Measurements from ENCODE around the gene HDAC4.

DNA sequence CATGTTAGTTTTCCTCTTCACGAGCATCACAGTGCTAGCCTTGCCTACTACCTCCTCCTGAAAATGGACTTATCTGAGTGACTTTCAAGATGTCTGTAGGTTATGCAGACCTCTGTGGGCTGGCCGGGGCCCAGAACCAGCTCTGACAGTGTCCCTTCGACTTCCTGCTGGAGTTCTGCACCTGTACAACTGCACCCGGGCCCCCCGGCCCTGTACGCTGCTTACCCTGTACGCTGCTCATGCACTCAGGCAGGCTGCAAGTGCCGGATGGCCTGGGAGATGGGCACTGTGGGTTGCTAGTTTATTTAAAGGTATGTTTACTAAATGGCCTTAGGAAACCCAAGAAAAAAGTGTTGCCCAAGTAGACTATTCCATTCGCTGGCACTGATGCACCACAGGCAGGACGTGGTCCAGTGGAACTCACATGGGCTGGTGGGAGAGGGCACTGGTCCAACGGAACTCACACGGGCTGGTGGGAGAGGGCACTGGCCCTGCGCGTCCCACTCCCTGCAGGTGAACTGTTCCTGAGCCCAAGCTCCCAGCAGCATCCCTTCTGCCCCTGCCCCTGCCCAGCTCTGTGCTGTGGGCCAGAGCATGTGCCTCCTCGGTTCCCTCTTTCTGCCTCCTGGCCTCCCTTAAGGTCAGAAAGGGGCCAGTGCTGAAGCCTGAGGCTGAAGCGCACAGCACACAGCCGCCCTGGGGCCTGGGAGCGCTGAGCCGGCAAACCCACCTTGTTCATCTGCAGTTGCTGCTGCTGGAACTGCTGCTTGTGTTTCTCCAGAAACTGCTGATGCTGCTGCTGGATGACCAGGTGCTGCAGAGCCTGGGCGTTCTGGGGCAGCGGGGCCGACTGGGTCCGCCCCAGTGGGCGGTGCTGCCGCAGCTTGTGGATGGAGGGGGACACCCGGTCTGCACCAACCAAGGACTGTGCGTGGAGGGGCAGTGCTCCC lies 274.8 kb downstream of the HDAC4 start:
- TF ChIP-seq CTCF (IDR thresholded peaks at IDR 0.05) (no peak), CREB1 (CRISPR knock-in tag; IDR thresholded peaks at IDR 0.05) (no peak), NFYB (CRISPR knock-in tag; conservative IDR thresholded peaks at IDR 0.05; ENCODE audit: low read depth) (no peak), MAX (CRISPR knock-in tag; IDR thresholded peaks at IDR 0.05) (no peak), ZNF263 (CRISPR knock-in tag; IDR thresholded peaks at IDR 0.05; ENCODE audit: low read depth) (no peak), ZNF138 (CRISPR knock-in tag; conservative IDR thresholded peaks at IDR 0.05) (no peak), PREB (CRISPR knock-in tag; IDR thresholded peaks at IDR 0.05; ENCODE audit: borderline replicate concordance) (no peak), ESRRA (CRISPR knock-in tag; IDR thresholded peaks at IDR 0.05; ENCODE audit: borderline replicate concordance) (no peak)
- TF ChIP-seq, protein P1, sequence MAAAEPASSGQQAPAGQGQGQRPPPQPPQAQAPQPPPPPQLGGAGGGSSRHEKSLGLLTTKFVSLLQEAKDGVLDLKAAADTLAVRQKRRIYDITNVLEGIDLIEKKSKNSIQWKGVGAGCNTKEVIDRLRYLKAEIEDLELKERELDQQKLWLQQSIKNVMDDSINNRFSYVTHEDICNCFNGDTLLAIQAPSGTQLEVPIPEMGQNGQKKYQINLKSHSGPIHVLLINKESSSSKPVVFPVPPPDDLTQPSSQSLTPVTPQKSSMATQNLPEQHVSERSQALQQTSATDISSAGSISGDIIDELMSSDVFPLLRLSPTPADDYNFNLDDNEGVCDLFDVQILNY (CRISPR knock-in tag; IDR thresholded peaks at IDR 0.05) = no peak
- TF ChIP-seq, protein P2, sequence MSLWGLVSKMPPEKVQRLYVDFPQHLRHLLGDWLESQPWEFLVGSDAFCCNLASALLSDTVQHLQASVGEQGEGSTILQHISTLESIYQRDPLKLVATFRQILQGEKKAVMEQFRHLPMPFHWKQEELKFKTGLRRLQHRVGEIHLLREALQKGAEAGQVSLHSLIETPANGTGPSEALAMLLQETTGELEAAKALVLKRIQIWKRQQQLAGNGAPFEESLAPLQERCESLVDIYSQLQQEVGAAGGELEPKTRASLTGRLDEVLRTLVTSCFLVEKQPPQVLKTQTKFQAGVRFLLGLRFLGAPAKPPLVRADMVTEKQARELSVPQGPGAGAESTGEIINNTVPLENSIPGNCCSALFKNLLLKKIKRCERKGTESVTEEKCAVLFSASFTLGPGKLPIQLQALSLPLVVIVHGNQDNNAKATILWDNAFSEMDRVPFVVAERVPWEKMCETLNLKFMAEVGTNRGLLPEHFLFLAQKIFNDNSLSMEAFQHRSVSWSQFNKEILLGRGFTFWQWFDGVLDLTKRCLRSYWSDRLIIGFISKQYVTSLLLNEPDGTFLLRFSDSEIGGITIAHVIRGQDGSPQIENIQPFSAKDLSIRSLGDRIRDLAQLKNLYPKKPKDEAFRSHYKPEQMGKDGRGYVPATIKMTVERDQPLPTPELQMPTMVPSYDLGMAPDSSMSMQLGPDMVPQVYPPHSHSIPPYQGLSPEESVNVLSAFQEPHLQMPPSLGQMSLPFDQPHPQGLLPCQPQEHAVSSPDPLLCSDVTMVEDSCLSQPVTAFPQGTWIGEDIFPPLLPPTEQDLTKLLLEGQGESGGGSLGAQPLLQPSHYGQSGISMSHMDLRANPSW (CRISPR knock-in tag; conservative IDR thresholded peaks at IDR 0.05; ENCODE audit: low read depth) = no peak
- TF ChIP-seq, protein P3, sequence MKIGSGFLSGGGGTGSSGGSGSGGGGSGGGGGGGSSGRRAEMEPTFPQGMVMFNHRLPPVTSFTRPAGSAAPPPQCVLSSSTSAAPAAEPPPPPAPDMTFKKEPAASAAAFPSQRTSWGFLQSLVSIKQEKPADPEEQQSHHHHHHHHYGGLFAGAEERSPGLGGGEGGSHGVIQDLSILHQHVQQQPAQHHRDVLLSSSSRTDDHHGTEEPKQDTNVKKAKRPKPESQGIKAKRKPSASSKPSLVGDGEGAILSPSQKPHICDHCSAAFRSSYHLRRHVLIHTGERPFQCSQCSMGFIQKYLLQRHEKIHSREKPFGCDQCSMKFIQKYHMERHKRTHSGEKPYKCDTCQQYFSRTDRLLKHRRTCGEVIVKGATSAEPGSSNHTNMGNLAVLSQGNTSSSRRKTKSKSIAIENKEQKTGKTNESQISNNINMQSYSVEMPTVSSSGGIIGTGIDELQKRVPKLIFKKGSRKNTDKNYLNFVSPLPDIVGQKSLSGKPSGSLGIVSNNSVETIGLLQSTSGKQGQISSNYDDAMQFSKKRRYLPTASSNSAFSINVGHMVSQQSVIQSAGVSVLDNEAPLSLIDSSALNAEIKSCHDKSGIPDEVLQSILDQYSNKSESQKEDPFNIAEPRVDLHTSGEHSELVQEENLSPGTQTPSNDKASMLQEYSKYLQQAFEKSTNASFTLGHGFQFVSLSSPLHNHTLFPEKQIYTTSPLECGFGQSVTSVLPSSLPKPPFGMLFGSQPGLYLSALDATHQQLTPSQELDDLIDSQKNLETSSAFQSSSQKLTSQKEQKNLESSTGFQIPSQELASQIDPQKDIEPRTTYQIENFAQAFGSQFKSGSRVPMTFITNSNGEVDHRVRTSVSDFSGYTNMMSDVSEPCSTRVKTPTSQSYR (CRISPR knock-in tag; IDR thresholded peaks at IDR 0.05) = no peak

All from WTC11 (cell line).